OCI-LY1 (cell line): Measurements from ENCODE around the gene BEAN1.

Experiments
- EZH2 ChIP-seq: fragments of 200-600 bp; sonication (generic), shearing (Covaris generic); IDR thresholded peaks from 2 replicates; pipeline ENCODE4 v1.8.0; 2017; ENCODE audit warnings: borderline replicate concordance, mixed run types, mild to moderate bottlenecking, antibody characterized with exemption, low read length, moderate library complexity, mixed read lengths
- TF ChIP-seq, protein P1 (sequence below): fragments of 200-600 bp; sonication (generic), shearing (Covaris generic); IDR thresholded peaks from 2 replicates; pipeline ENCODE4 v1.5.1; 2017; ENCODE audit warnings: mild to moderate bottlenecking, antibody characterized with exemption, low read length, moderate library complexity, mixed read lengths

DNA sequence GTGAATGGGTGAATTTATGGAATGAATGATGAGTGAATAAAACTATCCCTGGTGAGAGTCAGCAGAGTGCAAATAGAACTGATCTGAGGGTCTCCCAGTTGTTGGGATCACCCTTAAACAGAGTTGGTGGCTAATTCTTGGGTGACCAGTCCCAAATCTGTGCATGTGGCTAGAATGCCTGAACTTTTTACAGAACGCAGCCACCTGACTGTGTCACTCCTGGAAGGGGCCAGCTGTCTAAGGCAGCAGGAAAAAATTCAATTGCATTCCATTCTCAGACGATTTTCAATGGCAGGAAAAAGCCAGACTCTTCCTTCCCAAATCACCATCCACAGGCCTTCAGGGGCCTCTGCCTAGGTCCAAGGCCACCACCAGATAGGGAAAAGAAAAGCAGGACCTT lies 43.5 kb downstream of the BEAN1 start:
- TF ChIP-seq, protein P1, sequence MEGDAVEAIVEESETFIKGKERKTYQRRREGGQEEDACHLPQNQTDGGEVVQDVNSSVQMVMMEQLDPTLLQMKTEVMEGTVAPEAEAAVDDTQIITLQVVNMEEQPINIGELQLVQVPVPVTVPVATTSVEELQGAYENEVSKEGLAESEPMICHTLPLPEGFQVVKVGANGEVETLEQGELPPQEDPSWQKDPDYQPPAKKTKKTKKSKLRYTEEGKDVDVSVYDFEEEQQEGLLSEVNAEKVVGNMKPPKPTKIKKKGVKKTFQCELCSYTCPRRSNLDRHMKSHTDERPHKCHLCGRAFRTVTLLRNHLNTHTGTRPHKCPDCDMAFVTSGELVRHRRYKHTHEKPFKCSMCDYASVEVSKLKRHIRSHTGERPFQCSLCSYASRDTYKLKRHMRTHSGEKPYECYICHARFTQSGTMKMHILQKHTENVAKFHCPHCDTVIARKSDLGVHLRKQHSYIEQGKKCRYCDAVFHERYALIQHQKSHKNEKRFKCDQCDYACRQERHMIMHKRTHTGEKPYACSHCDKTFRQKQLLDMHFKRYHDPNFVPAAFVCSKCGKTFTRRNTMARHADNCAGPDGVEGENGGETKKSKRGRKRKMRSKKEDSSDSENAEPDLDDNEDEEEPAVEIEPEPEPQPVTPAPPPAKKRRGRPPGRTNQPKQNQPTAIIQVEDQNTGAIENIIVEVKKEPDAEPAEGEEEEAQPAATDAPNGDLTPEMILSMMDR: no peak
- TF ChIP-seq EZH2: no peak
